Spleen (tissue), 7 donors: ENCODE results near the gene NAALADL2.

Experiments used
- CTCF ChIP-seq, 11 experiments: fragments of 200-600 bp in 7 of 11; fragments of 450-650 bp in 4 of 11; sonication (generic) in 4 of 11; IDR thresholded peaks in 8 of 11; conservative IDR thresholded peaks in 3 of 11; 1 replicate in 7 of 11; 2 replicates in 4 of 11; pipeline versions ENCODE4 v1.4.0 to v1.8.0; 2016 to 2021; ENCODE audit warnings: antibody characterized with exemption in 11 of 11, inconsistent platforms in 4 of 11, mild to moderate bottlenecking in 1 of 11
- POLR2A ChIP-seq, 3 donors: fragments of 450-650 bp; IDR thresholded peaks; one replicate each; pipeline ENCODE4 v1.5.1; 2017; ENCODE audit warnings: antibody characterized with exemption in 3 of 3, mild to moderate bottlenecking in 1 of 3
- POLR2AphosphoS5 ChIP-seq, 3 donors: sonication (generic); formaldehyde crosslinking; IDR thresholded peaks; one replicate each; pipeline ENCODE4 v1.5.1; 2017; ENCODE audit warnings: antibody characterized with exemption in 3 of 3
- donor health status: DM: no; HTN: no; CAD: no; lungs with moderate emphysema.
- donor health status: DM: no; HTN: no; CAD: no.
- donor health status: DM: no; HTN: no; CAD: no.

GRCh38 chr3:175477651-175478224 is 618.6 kb downstream of the NAALADL2 start:
- TF ChIP-seq CTCF (IDR thresholded peaks at IDR 0.05 in 8 of 11, conservative IDR thresholded peaks at IDR 0.05 in 3 of 11) (no peak), POLR2AphosphoS5 (IDR thresholded peaks at IDR 0.05) (no peak), POLR2A (IDR thresholded peaks at IDR 0.05) (no peak)
